Aorta (tissue), 5 donors: ENCODE data around the gene LINGO3. TPM values are rescaled to one million over a fixed set of nuclear protein-coding genes. Genes with fewer than 3 reads are reported as not detected.

Experiments
- ATAC-seq: fragments of 200-7000 bp; cut with Tn5 transposase; one replicate; pipeline ENCODE4 v1.9.1; 2022; ENCODE audit warnings: moderate library complexity; ENCODE audit not compliant: low FRiP score
- DNase-seq, 2 donors: peaks; one replicate each; pipeline ENCODE4 v3.0.0-alpha.2; 2020
- H3K27ac ChIP-seq, 2 donors: one replicate each; pipeline ENCODE4 v1.5.1; 2013; ENCODE audit warnings: low read length in 2 of 2, mild to moderate bottlenecking in 2 of 2, moderate library complexity in 2 of 2, control low read depth in 1 of 2, inconsistent platforms in 1 of 2, low read depth in 1 of 2
- H3K27me3 ChIP-seq, 2 donors: one replicate each; pipeline ENCODE4 v1.6.1; 2013; ENCODE audit warnings: control low read depth in 1 of 2, low read length in 1 of 2, mild to moderate bottlenecking in 1 of 2, moderate library complexity in 1 of 2; ENCODE audit not compliant: insufficient read depth in 2 of 2, control insufficient read depth in 1 of 2
- H3K36me3 ChIP-seq, 2 donors: one replicate each; pipeline ENCODE4 v1.6.1; 2013; ENCODE audit warnings: control low read depth in 1 of 2, low read length in 1 of 2, mild to moderate bottlenecking in 1 of 2; ENCODE audit not compliant: insufficient read depth in 2 of 2, control insufficient read depth in 1 of 2
- H3K4me1 ChIP-seq, 2 donors: one replicate each; pipeline ENCODE4 v1.6.1; 2013; ENCODE audit warnings: low read length in 2 of 2, control low read depth in 1 of 2, mild to moderate bottlenecking in 1 of 2, moderate library complexity in 1 of 2; ENCODE audit not compliant: insufficient read depth in 2 of 2, control insufficient read depth in 1 of 2
- H3K4me3 ChIP-seq, 2 donors: one replicate each; pipeline ENCODE4 v1.5.1; 2013; ENCODE audit warnings: low read length in 2 of 2, control low read depth in 1 of 2, mild to moderate bottlenecking in 1 of 2
- H3K9me3 ChIP-seq: one replicate; pipeline ENCODE4 v1.6.1; 2013; ENCODE audit warnings: mild to moderate bottlenecking, low read length; ENCODE audit not compliant: control insufficient read depth
- WGBS, 2 donors: extraction: QIAGEN DNeasy Blood & Tissue Kit; methylation state at CpG; one replicate each; pipeline ENCODE4 v1.1.7; 2013; 5-methylcytosine and 5-hydroxymethylcytosine counted together
- intact Hi-C, 2 donors: fragments of 100-400 bp; cut with DNase I; formaldehyde crosslinking; loops; one replicate each; pipeline versions ENCODE4 v1.14.2 to v1.15.0; 2022
- polyA plus RNA-seq, 2 donors: library from polyadenylated mRNA; stranded (reverse); fragments of 200-250 nt; gene quantifications; one replicate each; pipeline ENCODE4 v1.2.3, GENCODE V29; 2013
- total RNA-seq, 2 donors: library from RNA; stranded (reverse); fragmentation: NEBNext Ultra II Directional; extraction: Animal tissue kit (Norgen Biotek cat#: 25700); gene quantifications; one replicate each; pipeline ENCODE4 v1.2.1, GENCODE V29; 2021
- donor health status: healthy with polysubstance abuse.
- donor health status: Bipolar disorder and iron deficiency.
- donor health status: DM: no; HTN: no; CAD: no.
- donor health status: DM: no; HTN: no; CAD: no.
- donor health status: DM: yes; HTN: yes; CAD: no.

The LINGO3 gene
- total and polyA plus RNA-seq, 4 donors: 0.08 TPM; not detected in 3

- Histone ChIP-seq H3K4me1 (no peaks in the 10 kb centered on the region), H3K4me3 (no peak overlapping the region), H3K27ac (no peak overlapping the region), H3K27me3 (no peaks in the 10 kb centered on the region), H3K9me3 (no peaks in the 10 kb centered on the region), H3K36me3 (no peaks in the 10 kb centered on the region)
- ATAC-seq (no peak), DNase-seq (no peak)
- whole genome bisulfite sequencing, 2 donors: 77 to 82% methylated on average over 10 of the region's 10 CpGs
- intact Hi-C loops: no loop called here
These were observed 22.3 kb upstream of the LINGO3 start for GRCh38 chr19:2330255-2330631.

GRCh38 chr19:2329501-2329916 is 21.6 kb upstream of the LINGO3 start:
- DNase-seq (no peak), ATAC-seq (no peak)
- 54 to 55% methylated on average over 13 of the region's 13 CpGs for WGBS, 2 donors
- Histone ChIP-seq H3K27ac (no peak overlapping the region), H3K9me3 (no peaks in the 10 kb centered on the region), H3K36me3 (no peaks in the 10 kb centered on the region), H3K4me1 (no peaks in the 10 kb centered on the region), H3K27me3 (no peaks in the 10 kb centered on the region), H3K4me3 (peak overlapping the region in 1 of 2 donors; percentile 75)
- intact Hi-C loops: loop anchor here in 1 of 2 donors (5.0 kb wide), 1 partner anchor 62 kb away; no protein-coding TSS in a partner anchor

GRCh38 chr19:2329149-2329478 is 21.2 kb upstream of the LINGO3 start:
- ATAC-seq: no peak
- no peaks in the 10 kb centered on the region for H3K27me3 ChIP-seq
- peak overlapping the region; percentile 66 to 75 for H3K4me3 ChIP-seq
- no peaks in the 10 kb centered on the region for H3K4me1 ChIP-seq
- H3K36me3 ChIP-seq: no peaks in the 10 kb centered on the region
- H3K27ac ChIP-seq: no peak overlapping the region
- DNase-seq: no peak
- WGBS, 2 donors: 1 to 2% methylated on average over 15 to 16 of the region's 16 CpGs
- intact Hi-C loops: loop anchor here in 1 of 2 donors (5.0 kb wide), 1 partner anchor 62 kb away; no protein-coding TSS in a partner anchor
- H3K9me3 ChIP-seq: no peaks in the 10 kb centered on the region

- intact Hi-C loops: loop anchor here in 1 of 2 donors (5.0 kb wide), 1 partner anchor 61 kb away; no protein-coding TSS in a partner anchor
- H3K4me1 ChIP-seq: no peaks in the 10 kb centered on the region
These were observed 20.6 kb upstream of the LINGO3 start, which contains the start of the genes LSM7 and SPPL2B for GRCh38 chr19:2328401-2329148. Gene LSM7 (minus strand): TSS chr19:2328586. CDS start chr19:2328566, 20 bp downstream. Gene SPPL2B (plus strand): TSS chr19:2328684. CDS start chr19:2328710, 26 bp downstream.

GRCh38 chr19:2327773-2328400 is 19.9 kb upstream of the LINGO3 start:
- Histone ChIP-seq H3K4me3 (peak overlapping the region; percentile 75 to 80), H3K4me1 (no peaks in the 10 kb centered on the region), H3K27ac (no peak overlapping the region), H3K27me3 (no peaks in the 10 kb centered on the region), H3K9me3 (no peaks in the 10 kb centered on the region), H3K36me3 (no peaks in the 10 kb centered on the region)
- no peak for ATAC-seq
- intact Hi-C loops: loop anchor here in 1 of 2 donors (5.0 kb wide), 1 partner anchor 61 kb away; no protein-coding TSS in a partner anchor
- 1% methylated on average over 18 of the region's 18 CpGs for WGBS, 2 donors
- no peak for DNase-seq

More at GRCh38 chr19:2328401-2329148, 20.6 kb upstream of the LINGO3 start, which contains the start of the genes LSM7 and SPPL2B:
- 0 to 1% methylated on average over 60 to 89 of the region's 89 CpGs for WGBS, 2 donors
- H3K36me3 ChIP-seq: no peaks in the 10 kb centered on the region
- ATAC-seq (peak; percentile 94), DNase-seq (peak; percentile 93 to 97)
- H3K9me3 ChIP-seq: no peaks in the 10 kb centered on the region
- H3K27ac ChIP-seq: peak within 1 kb of the TSS in 1 of 2 donors; percentile 4
- H3K27me3 ChIP-seq: no peaks in the 10 kb centered on the region
- peak within 1 kb of the TSS; percentile 75 to 80 for H3K4me3 ChIP-seq

- no peak overlapping the region for H3K27ac ChIP-seq
- no peaks in the 10 kb centered on the region for H3K4me1 ChIP-seq
- 85 to 89% methylated on average over 16 of the region's 16 CpGs for WGBS, 2 donors
- no peaks in the 10 kb centered on the region for H3K9me3 ChIP-seq
- H3K36me3 ChIP-seq: no peaks in the 10 kb centered on the region
- no peak for DNase-seq
- ATAC-seq: no peak
- no peaks in the 10 kb centered on the region for H3K27me3 ChIP-seq
- intact Hi-C loops: loop anchor here in 1 of 2 donors (5.0 kb wide), 1 partner anchor 60 kb away; no protein-coding TSS in a partner anchor
- no peak overlapping the region for H3K4me3 ChIP-seq
These were observed 18.9 kb upstream of the LINGO3 start for GRCh38 chr19:2326699-2327360.

- Histone ChIP-seq H3K27ac (no peak overlapping the region), H3K9me3 (no peaks in the 10 kb centered on the region), H3K27me3 (no peaks in the 10 kb centered on the region), H3K36me3 (no peaks in the 10 kb centered on the region), H3K4me1 (no peaks in the 10 kb centered on the region), H3K4me3 (no peak overlapping the region)
- ATAC-seq (no peak), DNase-seq (no peak)
- intact Hi-C loops: loop anchor here in 1 of 2 donors (5.0 kb wide), 1 partner anchor 58 kb away; no protein-coding TSS in a partner anchor
- WGBS, 2 donors: 82% methylated on average over 29 of the region's 29 CpGs
These were observed 17.5 kb upstream of the LINGO3 start for GRCh38 chr19:2325281-2326046.
